Endothelial cell of umbilical vein (primary cell): Measurements from ENCODE around the gene OR51B2.

ENCODE experiments used
- EZH2 ChIP-seq: IDR thresholded peaks from 2 replicates; pipeline ENCODE4 v1.6.1; 2012; ENCODE audit warnings: borderline replicate concordance, low read depth, mild to moderate bottlenecking, moderate library complexity, low read length, inconsistent platforms; ENCODE audit not compliant: severe bottlenecking
- FOS ChIP-seq: IDR thresholded peaks from 2 replicates; pipeline ENCODE4 v1.6.1; 2011; ENCODE audit warnings: mild to moderate bottlenecking, low read length, moderate library complexity, borderline replicate concordance; ENCODE audit not compliant: insufficient read depth
- JUN ChIP-seq: IDR thresholded peaks from 2 replicates; pipeline ENCODE4 v1.6.1; 2011; ENCODE audit warnings: borderline replicate concordance, low read depth; ENCODE audit not compliant: insufficient read length, insufficient read depth
- MYC ChIP-seq: IDR thresholded peaks from one replicate; pipeline ENCODE4 v1.6.1; 2011; ENCODE audit warnings: mild to moderate bottlenecking, low read depth, low read length
- POLR2A ChIP-seq: IDR thresholded peaks from 2 replicates; pipeline ENCODE4 v1.6.1; 2012; ENCODE audit warnings: low read depth, mild to moderate bottlenecking, control low read depth, low read length
- POLR2AphosphoS5 ChIP-seq: IDR thresholded peaks from 2 replicates; pipeline ENCODE4 v1.6.1; 2012; ENCODE audit warnings: low read depth, mild to moderate bottlenecking, control low read depth, low read length, moderate library complexity; ENCODE audit not compliant: insufficient read depth
- TF ChIP-seq, protein P1 (sequence below), 2 donors: IDR thresholded peaks; 1 replicate in 1 of 2; 2 replicates in 1 of 2; pipeline ENCODE4 v1.5.1; 2011; ENCODE audit warnings: low read length in 2 of 2, mild to moderate bottlenecking in 2 of 2, moderate library complexity in 2 of 2, control low read depth in 1 of 2, inconsistent platforms in 1 of 2, low read depth in 1 of 2; ENCODE audit not compliant: insufficient read depth in 1 of 2; ENCODE audit errors: extremely low read depth in 1 of 2
- TF ChIP-seq, protein P2 (sequence below): IDR thresholded peaks from 2 replicates; pipeline ENCODE4 v1.6.1; 2011; ENCODE audit not compliant: insufficient read depth, insufficient read length

DNA sequence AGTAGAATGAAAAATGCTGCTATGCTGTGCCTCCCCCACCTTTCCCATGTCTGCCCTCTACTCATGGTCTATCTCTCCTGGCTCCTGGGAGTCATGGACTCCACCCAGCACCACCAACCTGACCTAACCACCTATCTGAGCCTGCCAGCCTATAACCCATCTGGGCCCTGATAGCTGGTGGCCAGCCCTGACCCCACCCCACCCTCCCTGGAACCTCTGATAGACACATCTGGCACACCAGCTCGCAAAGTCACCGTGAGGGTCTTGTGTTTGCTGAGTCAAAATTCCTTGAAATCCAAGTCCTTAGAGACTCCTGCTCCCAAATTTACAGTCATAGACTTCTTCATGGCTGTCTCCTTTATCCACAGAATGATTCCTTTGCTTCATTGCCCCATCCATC is 39.5 kb downstream of the OR51B2 start:
- TF ChIP-seq, protein P1, sequence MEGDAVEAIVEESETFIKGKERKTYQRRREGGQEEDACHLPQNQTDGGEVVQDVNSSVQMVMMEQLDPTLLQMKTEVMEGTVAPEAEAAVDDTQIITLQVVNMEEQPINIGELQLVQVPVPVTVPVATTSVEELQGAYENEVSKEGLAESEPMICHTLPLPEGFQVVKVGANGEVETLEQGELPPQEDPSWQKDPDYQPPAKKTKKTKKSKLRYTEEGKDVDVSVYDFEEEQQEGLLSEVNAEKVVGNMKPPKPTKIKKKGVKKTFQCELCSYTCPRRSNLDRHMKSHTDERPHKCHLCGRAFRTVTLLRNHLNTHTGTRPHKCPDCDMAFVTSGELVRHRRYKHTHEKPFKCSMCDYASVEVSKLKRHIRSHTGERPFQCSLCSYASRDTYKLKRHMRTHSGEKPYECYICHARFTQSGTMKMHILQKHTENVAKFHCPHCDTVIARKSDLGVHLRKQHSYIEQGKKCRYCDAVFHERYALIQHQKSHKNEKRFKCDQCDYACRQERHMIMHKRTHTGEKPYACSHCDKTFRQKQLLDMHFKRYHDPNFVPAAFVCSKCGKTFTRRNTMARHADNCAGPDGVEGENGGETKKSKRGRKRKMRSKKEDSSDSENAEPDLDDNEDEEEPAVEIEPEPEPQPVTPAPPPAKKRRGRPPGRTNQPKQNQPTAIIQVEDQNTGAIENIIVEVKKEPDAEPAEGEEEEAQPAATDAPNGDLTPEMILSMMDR (IDR thresholded peaks at IDR 0.05; ENCODE audit: extremely low read depth in 1 of 2, insufficient read depth in 1 of 2, low read depth in 1 of 2, low read length in 2 of 2): no peak
- no peak for TF ChIP-seq POLR2A
- TF ChIP-seq, protein P2, sequence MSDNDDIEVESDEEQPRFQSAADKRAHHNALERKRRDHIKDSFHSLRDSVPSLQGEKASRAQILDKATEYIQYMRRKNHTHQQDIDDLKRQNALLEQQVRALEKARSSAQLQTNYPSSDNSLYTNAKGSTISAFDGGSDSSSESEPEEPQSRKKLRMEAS: no peak
- TF ChIP-seq FOS: no peak
- no peak for TF ChIP-seq EZH2
- no peak for TF ChIP-seq POLR2AphosphoS5
- no peak for TF ChIP-seq JUN
- TF ChIP-seq MYC: no peak
